Measurements from ENCODE around the gene STK32B.

The STK32B gene

DNA sequence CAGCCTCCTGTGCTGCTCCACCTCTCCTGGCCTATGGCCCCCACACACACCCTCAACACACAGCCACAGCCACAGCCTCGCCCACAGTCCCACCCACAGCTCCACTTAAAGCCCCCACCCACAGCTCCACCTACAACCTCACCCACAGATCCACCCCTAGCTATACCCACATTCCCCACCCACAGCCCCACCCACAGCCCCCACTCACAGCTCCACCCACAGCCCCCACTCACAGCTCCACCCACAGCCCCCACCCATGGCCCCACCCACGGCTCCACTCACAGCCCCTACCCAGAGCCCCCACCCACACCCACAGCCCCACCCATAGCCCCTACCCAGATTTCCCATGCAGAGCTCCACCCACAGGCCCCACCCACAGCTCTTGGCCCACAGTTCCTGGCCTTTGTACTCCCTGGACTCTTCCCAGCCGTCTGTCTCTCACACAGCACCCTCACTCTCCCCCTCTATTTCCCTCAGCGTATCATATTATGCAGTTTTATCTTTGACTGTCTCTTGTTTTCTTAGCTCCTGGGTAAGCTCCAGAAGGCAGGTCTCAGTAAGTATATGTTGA, 334.5 kb downstream of the STK32B start:
- no peaks in the 10 kb centered on the region for H3K36me3 ChIP-seq (ENCODE audit: control insufficient read depth in 2 of 2, insufficient read depth in 2 of 2, low read length in 2 of 2)
- H3K4me1 ChIP-seq (ENCODE audit: control insufficient read depth, insufficient read depth, low read length) = no peaks in the 10 kb centered on the region
- H3K4me3 ChIP-seq (ENCODE audit: low read length in 2 of 2) = no peak overlapping the region
- H3K27ac ChIP-seq (ENCODE audit: low read length) = no peak overlapping the region
- peaks cover 4 to 6% of the 10 kb centered on the region in 2 donors for H3K9me3 ChIP-seq (ENCODE audit: control insufficient read depth in 2 of 2, low read length in 2 of 2)
- no peak overlapping the region for H3K9ac ChIP-seq (ENCODE audit: low read length in 2 of 2)
- H3K27me3 ChIP-seq (ENCODE audit: control insufficient read depth in 1 of 2, insufficient read depth in 2 of 2, low read length in 2 of 2) = no peaks in the 10 kb centered on the region

DNA sequence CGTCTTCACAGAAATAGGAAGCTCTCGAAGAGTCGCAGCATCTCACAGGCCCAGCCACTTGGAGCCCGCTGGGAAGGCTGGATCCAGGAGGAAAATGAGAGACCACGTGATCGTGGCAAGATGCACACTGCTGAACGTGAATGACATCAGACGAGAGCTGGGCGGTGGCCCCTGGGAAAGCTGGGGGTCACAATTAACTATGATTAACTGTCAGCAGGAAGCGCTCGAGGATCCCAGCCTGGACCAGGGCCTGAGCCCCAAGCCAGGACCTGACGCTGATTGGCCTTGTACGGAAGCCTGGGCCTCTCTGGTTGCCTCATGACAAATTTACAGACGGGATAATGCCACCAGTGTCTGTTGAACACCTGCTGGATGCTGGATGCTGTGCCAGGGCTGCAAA, 335.6 kb downstream of the STK32B start:
- H3K4me3 ChIP-seq (ENCODE audit: low read length in 2 of 2) = no peak overlapping the region
- peaks cover 4 to 6% of the 10 kb centered on the region in 2 donors for H3K9me3 ChIP-seq (ENCODE audit: control insufficient read depth in 2 of 2, low read length in 2 of 2)
- no peak overlapping the region for H3K9ac ChIP-seq (ENCODE audit: low read length in 2 of 2)
- no peaks in the 10 kb centered on the region for H3K27me3 ChIP-seq (ENCODE audit: control insufficient read depth in 1 of 2, insufficient read depth in 2 of 2, low read length in 2 of 2)
- H3K36me3 ChIP-seq (ENCODE audit: control insufficient read depth in 2 of 2, insufficient read depth in 2 of 2, low read length in 2 of 2) = no peaks in the 10 kb centered on the region
- no peak overlapping the region for H3K27ac ChIP-seq (ENCODE audit: low read length)
- H3K4me1 ChIP-seq (ENCODE audit: control insufficient read depth, insufficient read depth, low read length) = no peaks in the 10 kb centered on the region

DNA sequence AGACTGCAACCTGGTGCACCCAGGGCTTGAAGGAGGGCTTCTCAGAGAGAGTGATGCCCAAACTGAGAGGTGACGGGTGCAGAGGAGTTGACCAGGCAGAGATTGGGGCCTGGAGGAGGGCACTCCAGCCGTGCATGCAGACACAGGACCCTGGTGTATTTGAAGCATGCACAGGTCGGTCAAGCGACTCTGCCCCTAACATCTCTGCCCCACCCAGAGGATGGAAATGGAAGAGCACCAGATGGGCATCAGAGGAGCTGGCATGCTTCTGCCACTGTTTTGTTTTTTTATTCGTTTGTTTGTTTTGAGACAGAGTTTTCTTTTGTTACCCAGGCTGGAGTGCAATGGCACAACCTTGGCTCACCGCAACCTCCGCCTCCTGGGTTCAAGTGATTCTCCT, 336.2 kb downstream of the STK32B start:
- Histone ChIP-seq H3K4me1 (ENCODE audit: control insufficient read depth, insufficient read depth, low read length) (no peaks in the 10 kb centered on the region), H3K36me3 (ENCODE audit: control insufficient read depth in 2 of 2, insufficient read depth in 2 of 2, low read length in 2 of 2) (no peaks in the 10 kb centered on the region), H3K4me3 (ENCODE audit: low read length in 2 of 2) (no peak overlapping the region), H3K9ac (ENCODE audit: low read length in 2 of 2) (no peak overlapping the region), H3K9me3 (ENCODE audit: control insufficient read depth in 2 of 2, low read length in 2 of 2) (peaks cover 4 to 6% of the 10 kb centered on the region in 2 donors), H3K27me3 (ENCODE audit: control insufficient read depth in 1 of 2, insufficient read depth in 2 of 2, low read length in 2 of 2) (no peaks in the 10 kb centered on the region), H3K27ac (ENCODE audit: low read length) (no peak overlapping the region)

DNA sequence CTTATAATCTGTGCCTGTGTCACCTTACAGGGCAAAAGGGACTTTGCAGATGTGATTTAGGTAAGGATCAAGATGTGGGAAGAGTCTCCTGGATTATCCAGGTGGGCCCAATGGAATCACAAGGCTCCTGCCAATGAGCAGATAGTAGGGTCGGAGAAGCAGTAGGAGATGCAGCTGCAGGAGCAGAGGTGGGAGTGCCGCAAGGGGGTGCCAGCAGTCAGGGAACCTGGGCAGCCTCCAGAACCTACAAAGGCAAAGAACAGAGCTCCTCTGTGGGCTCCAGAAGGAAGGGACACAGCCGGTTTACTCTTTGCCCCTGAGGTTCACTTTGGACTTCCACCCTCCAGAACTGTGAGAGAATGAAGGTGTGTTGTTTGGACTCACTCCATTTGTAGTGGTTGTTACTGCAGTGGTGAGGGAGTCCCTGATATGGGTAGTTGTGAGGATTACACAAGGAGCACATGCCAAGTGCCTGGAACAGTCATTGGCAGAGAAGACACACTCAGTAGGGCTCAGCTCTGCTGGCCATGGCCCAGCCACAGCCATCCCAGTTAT, 338.6 kb downstream of the STK32B start:
- H3K9ac ChIP-seq (ENCODE audit: low read length in 2 of 2) = no peak overlapping the region
- no peak overlapping the region for H3K4me3 ChIP-seq (ENCODE audit: low read length in 2 of 2)
- no peak overlapping the region for H3K27ac ChIP-seq (ENCODE audit: low read length)
- no peaks in the 10 kb centered on the region for H3K36me3 ChIP-seq (ENCODE audit: control insufficient read depth in 2 of 2, insufficient read depth in 2 of 2, low read length in 2 of 2)
- peaks cover 4 to 6% of the 10 kb centered on the region in 2 donors for H3K9me3 ChIP-seq (ENCODE audit: control insufficient read depth in 2 of 2, low read length in 2 of 2)
- H3K27me3 ChIP-seq (ENCODE audit: control insufficient read depth in 1 of 2, insufficient read depth in 2 of 2, low read length in 2 of 2) = no peaks in the 10 kb centered on the region
- no peaks in the 10 kb centered on the region for H3K4me1 ChIP-seq (ENCODE audit: control insufficient read depth, insufficient read depth, low read length)

DNA sequence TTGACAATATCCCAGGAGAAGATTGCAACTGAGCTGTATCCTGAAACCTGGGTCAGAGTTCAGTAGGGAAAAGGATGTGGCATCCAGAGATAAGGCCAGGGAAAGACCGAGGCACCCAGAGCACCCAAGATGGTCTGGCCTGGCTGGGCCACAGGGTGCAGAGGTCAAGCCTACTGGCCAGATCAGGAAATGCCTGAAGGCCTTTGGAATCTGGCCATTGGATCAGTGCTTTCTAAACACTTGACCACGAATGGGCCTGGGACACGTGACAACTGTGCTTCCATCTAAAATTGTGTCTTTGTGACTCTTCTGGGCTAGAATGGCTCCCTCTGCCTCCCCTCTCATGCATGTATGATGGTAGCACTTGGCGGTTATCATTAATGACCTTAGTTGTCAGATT, 340.2 kb downstream of the STK32B start:
- Histone ChIP-seq H3K27me3 (ENCODE audit: control insufficient read depth in 1 of 2, insufficient read depth in 2 of 2, low read length in 2 of 2) (no peaks in the 10 kb centered on the region), H3K4me3 (ENCODE audit: low read length in 2 of 2) (no peak overlapping the region)

DNA sequence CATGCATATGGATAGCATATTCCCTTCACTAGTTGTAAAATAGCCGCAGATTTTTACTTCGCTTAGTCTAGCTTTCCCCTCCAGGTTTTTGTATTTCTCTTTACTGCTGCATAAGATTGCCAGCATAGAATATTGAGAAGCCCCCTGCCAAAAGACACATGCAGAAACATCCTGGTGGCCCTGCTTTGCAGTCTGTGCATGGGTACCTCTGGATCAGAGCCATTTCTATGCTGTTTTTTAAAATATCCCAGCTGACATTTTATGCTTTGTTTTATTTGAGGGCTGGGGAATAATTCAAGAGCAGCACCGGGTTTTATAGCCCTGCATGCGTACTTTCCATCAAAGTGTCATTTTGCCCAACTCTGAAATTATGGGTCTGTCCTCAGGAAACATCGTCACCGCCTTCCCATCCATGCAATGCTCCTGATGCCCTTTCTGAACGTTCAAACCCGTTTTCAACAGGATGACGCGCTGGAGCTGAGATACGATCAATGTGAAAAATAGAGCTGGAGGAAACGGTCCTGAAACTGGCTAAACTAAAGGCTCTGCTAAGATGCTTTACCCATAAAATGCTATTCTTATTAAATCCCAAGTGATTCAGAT, 342.7 kb downstream of the STK32B start:
- Histone ChIP-seq H3K36me3 (ENCODE audit: control insufficient read depth in 2 of 2, insufficient read depth in 2 of 2, low read length in 2 of 2) (no peaks in the 10 kb centered on the region), H3K9me3 (ENCODE audit: control insufficient read depth in 2 of 2, low read length in 2 of 2) (peaks cover 4 to 6% of the 10 kb centered on the region in 2 donors), H3K4me3 (ENCODE audit: low read length in 2 of 2) (no peak overlapping the region), H3K27ac (ENCODE audit: low read length) (no peak overlapping the region), H3K4me1 (ENCODE audit: control insufficient read depth, insufficient read depth, low read length) (no peaks in the 10 kb centered on the region), H3K27me3 (ENCODE audit: control insufficient read depth in 1 of 2, insufficient read depth in 2 of 2, low read length in 2 of 2) (no peaks in the 10 kb centered on the region), H3K9ac (ENCODE audit: low read length in 2 of 2) (no peak overlapping the region)

More for the DNA sequence above, 340.2 kb downstream of the STK32B start:
- H3K36me3 ChIP-seq (ENCODE audit: control insufficient read depth in 2 of 2, insufficient read depth in 2 of 2, low read length in 2 of 2) = no peaks in the 10 kb centered on the region
- peaks cover 4 to 6% of the 10 kb centered on the region in 2 donors for H3K9me3 ChIP-seq (ENCODE audit: control insufficient read depth in 2 of 2, low read length in 2 of 2)
- H3K4me1 ChIP-seq (ENCODE audit: control insufficient read depth, insufficient read depth, low read length) = no peaks in the 10 kb centered on the region
- no peak overlapping the region for H3K27ac ChIP-seq (ENCODE audit: low read length)
- no peak overlapping the region for H3K9ac ChIP-seq (ENCODE audit: low read length in 2 of 2)

DNA sequence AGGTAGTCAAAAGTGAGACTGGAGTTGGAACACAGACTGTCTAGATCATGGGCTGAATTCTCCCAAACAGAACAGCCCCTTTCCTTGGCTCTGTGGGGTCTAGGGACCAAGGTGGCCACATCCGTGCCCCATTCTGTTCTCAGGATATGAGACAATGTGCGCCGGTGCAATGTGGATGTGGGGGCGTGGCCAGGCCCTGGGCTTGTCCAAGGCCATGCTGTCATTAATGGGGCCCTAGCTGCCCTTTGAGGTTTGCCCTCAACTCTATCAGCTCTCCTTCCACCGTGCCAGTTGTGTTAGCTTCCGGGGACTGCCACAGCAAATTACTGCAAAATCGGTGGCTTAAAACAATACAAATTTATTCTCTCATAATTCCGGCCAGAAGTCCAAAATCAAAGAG, 344.5 kb downstream of the STK32B start:
- no peaks in the 10 kb centered on the region for H3K27me3 ChIP-seq (ENCODE audit: control insufficient read depth in 1 of 2, insufficient read depth in 2 of 2, low read length in 2 of 2)
- no peak overlapping the region for H3K27ac ChIP-seq (ENCODE audit: low read length)
- H3K4me3 ChIP-seq (ENCODE audit: low read length in 2 of 2) = no peak overlapping the region
- H3K36me3 ChIP-seq (ENCODE audit: control insufficient read depth in 2 of 2, insufficient read depth in 2 of 2, low read length in 2 of 2) = no peaks in the 10 kb centered on the region
- no peak overlapping the region for H3K9ac ChIP-seq (ENCODE audit: low read length in 2 of 2)
- H3K4me1 ChIP-seq (ENCODE audit: control insufficient read depth, insufficient read depth, low read length) = no peaks in the 10 kb centered on the region
- no peaks in the 10 kb centered on the region for H3K9me3 ChIP-seq (ENCODE audit: control insufficient read depth in 2 of 2, low read length in 2 of 2)

DNA sequence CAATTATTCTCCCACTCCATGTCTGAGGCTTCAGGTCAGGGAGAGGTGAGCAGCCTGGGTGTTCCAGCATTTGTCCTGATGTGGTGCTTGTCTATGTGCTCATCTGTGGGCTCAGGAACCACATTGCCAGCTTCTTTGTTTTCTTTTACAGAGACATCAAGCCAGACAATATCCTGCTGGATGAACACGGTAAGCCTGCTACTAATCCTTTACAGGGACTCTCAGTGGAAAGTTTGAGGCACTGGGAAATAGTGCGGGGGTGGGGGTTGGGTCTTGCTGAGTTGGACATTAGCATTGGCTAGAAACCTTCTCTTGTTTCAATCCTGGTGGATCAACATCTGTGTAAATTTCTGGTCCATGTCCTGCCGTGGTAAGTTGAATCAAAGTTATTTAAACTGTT, 346.8 kb downstream of the STK32B start:
- Histone ChIP-seq H3K36me3 (ENCODE audit: control insufficient read depth in 2 of 2, insufficient read depth in 2 of 2, low read length in 2 of 2) (no peaks in the 10 kb centered on the region), H3K27ac (ENCODE audit: low read length) (no peak overlapping the region), H3K9me3 (ENCODE audit: control insufficient read depth in 2 of 2, low read length in 2 of 2) (peaks cover 0 to 11% of the 10 kb centered on the region in 2 donors), H3K4me3 (ENCODE audit: low read length in 2 of 2) (no peak overlapping the region), H3K9ac (ENCODE audit: low read length in 2 of 2) (no peak overlapping the region), H3K4me1 (ENCODE audit: control insufficient read depth, insufficient read depth, low read length) (no peaks in the 10 kb centered on the region), H3K27me3 (ENCODE audit: control insufficient read depth in 1 of 2, insufficient read depth in 2 of 2, low read length in 2 of 2) (no peaks in the 10 kb centered on the region)

DNA sequence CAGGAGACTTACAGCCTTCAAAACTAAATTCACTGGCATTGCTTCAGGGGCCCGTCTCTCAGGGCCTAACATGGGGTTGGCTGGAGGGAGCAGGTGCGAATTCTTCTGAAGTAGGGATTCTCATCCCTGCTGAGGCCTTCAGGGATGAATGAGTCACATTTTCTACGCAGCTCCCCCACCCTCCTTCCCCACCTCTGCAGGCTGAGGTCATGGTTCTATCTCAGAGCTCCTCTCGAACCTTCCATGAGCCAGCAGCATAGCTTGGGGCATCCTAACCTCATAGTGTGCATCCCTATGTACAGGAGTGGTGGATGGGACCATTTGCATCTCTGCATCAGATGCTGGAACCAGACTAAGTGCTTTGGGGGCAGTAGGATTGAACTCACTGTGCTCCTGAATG, 347.8 kb downstream of the STK32B start:
- Histone ChIP-seq H3K36me3 (ENCODE audit: control insufficient read depth in 2 of 2, insufficient read depth in 2 of 2, low read length in 2 of 2) (no peaks in the 10 kb centered on the region), H3K9me3 (ENCODE audit: control insufficient read depth in 2 of 2, low read length in 2 of 2) (peaks cover 4 to 11% of the 10 kb centered on the region in 2 donors), H3K9ac (ENCODE audit: low read length in 2 of 2) (no peak overlapping the region), H3K27me3 (ENCODE audit: control insufficient read depth in 1 of 2, insufficient read depth in 2 of 2, low read length in 2 of 2) (no peaks in the 10 kb centered on the region), H3K4me1 (ENCODE audit: control insufficient read depth, insufficient read depth, low read length) (no peaks in the 10 kb centered on the region), H3K27ac (ENCODE audit: low read length) (no peak overlapping the region), H3K4me3 (ENCODE audit: low read length in 2 of 2) (no peak overlapping the region)

DNA sequence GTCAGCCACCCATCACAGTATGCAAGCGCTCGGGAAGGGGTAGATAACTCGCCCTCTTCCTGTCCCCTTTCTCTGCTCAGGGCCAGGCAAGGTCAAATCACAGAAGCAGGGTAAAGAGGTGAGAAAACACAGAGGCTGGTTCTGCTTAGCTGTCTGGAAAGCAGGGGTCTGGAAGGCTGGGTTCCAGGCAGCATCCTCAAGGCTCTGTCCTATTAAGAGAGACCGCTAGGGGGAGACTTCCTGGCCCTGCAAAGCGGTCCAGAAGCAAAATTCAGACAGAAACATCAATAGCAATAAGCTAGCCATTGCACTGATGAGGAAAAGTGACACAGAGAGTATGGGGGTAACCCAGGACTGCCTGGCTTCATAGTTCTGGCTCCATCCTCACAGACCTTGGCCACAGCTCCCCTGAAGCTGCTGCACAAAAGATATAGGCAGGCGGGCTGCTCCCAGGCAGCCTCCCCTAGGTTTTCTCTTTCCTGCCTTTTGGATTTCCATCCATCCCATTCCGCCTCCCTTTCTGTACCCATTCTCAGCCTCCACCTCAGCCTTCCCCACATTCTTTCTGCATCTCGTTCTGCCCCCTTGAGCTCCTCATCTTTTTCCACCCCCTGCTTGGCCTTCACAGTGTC, 348.6 kb downstream of the STK32B start:
- no peak overlapping the region for H3K27ac ChIP-seq (ENCODE audit: low read length)
- H3K9ac ChIP-seq (ENCODE audit: low read length in 2 of 2) = no peak overlapping the region
- H3K9me3 ChIP-seq (ENCODE audit: control insufficient read depth in 2 of 2, low read length in 2 of 2) = peaks cover 4 to 11% of the 10 kb centered on the region in 2 donors
- H3K27me3 ChIP-seq (ENCODE audit: control insufficient read depth in 1 of 2, insufficient read depth in 2 of 2, low read length in 2 of 2) = no peaks in the 10 kb centered on the region
- no peaks in the 10 kb centered on the region for H3K4me1 ChIP-seq (ENCODE audit: control insufficient read depth, insufficient read depth, low read length)
- H3K36me3 ChIP-seq (ENCODE audit: control insufficient read depth in 2 of 2, insufficient read depth in 2 of 2, low read length in 2 of 2) = no peaks in the 10 kb centered on the region
- H3K4me3 ChIP-seq (ENCODE audit: low read length in 2 of 2) = no peak overlapping the region

Data from stomach smooth muscle (tissue), 2 donors.